ENCODE results near the gene RAPGEF6. TPM values are rescaled to one million over a fixed set of nuclear protein-coding genes. Genes with fewer than 3 reads are reported as not detected.
"Not testable (repeated sequence)": the region's sequence is repeated elsewhere in the genome, so short reads cannot be mapped to it uniquely, and the experiment has no call there.

The RAPGEF6 gene
- polyA plus RNA-seq, 12 donors, result 7.6 to 49.3 (median 10.9) TPM

DNA sequence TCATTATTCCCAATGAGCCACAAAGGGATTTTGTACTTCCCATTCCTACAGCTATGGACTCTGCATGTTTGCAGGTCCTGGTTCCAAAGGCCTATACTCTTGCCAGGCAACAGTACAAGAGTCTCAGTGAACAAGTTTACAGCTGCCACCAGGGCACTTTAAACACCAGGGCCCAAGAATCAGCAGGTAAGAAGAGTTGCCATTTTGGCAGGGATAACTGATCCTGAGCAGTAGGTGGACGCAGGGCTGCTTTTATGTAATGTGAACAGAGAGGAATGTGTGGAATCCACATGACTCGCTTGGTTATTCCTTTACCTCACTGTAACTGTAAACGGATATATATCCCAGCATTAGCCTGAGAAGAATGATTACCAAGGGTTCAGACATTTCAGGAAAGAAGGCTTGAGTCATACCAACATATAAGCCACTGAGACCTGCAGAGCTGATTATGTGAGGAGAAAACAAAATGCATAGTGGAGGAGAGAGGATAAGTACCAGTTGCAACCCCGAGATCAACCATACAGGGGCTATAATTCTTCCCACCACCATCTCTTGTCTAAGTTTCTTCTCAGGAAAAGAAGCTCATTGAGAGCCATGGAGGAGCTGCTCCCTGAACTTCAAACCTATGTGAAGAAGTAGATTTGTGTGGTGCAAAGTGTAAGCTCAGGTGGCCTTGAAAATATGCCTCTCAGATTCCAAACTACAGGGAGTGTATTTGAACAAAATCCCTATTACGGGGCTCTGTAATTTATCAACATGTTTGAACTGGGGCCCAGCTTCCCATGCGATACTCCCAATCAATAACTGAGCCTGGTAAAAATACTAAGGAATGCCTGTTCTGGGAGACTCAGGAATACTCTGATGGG is 24.6 kb downstream of the RAPGEF6 start:
- DNase-seq, result no peak

DNA sequence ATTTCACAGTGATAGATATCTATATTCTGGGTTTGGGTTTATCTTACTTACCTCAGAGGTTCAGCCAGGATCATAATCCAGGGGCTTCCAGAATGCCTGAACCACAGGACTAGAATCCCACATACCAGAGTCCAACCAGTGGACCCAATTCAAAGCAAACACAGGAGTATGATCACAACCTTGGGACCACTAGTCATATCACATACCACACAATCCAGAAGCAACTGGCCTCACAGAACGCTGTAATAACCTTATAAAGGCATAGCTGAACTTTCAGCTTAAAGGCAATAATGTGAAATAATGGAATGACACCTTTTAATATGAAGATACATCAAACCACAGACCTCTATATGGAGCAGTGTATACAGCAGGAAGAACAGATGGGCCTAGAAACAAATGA is 25.3 kb downstream of the RAPGEF6 start:
- no peak for DNase-seq

DNA sequence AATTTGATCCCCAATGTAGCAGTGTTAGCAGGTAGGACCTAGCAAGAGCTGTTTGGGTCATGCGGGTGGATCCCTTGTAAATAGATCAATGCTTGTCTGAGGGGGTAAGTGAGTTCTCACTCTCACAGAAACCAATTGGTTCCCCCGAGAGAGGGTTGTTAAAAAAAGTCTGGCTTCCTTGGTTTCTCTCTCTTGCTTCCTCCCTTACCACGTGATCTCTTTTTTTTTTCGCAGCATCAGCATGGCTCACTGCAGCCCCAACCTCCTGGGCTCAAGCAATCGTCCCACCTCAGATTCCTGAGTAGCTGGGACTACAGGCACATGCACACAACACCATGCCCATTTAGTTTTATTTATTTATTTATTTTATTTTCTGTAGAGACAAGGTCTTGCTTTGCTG is 26.4 kb downstream of the RAPGEF6 start:
- no peak for DNase-seq

DNA sequence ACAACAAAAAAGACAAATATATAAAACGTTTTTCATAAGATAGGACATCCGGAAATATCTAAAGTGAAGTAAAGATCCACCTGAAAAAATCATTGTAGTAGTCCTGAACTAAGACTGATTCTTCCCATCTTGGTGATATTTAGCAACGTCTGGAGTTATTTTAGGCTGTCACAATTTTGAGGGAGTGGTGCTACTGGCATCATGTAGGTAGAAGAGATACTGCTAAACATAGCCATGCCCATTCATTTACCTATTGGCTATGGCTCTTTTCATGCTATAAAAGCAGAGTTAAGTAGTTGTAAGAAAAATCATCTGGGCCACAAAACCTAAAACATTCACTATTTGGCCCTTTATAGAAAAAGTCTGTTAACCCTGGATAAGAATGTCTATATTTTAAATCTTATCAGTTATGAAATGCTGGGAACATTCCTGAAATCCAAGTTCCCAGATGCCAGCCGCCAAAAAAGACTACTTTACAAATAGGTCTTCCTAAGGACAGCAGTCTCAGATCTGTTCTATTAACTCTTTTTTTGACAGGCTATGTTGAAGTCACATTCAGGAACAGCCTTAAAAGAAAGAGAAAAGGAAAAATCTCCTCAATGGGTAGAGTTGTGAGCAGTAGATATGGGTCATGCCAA is 27.0 kb downstream of the RAPGEF6 start:
- DNase-seq, result no peak

DNA sequence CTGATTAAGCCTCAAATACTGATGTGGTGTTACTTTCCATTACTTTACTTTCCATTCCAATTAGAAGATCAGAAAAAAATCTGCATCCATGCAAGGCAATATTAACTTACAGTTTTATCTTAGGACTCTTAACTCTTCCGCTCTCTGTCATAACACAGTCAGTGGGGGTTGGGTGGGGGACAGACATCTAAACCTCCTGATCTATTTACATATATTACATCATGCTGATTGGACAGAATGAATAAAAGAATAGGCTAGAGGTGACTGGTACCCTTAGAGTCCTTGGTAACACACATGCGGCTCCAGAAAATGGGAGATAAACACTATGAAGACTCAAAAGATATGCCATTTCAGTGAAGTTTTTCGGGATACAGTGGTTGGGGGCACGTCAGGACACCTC is 27.6 kb downstream of the RAPGEF6 start:
- DNase-seq, result no peak

DNA sequence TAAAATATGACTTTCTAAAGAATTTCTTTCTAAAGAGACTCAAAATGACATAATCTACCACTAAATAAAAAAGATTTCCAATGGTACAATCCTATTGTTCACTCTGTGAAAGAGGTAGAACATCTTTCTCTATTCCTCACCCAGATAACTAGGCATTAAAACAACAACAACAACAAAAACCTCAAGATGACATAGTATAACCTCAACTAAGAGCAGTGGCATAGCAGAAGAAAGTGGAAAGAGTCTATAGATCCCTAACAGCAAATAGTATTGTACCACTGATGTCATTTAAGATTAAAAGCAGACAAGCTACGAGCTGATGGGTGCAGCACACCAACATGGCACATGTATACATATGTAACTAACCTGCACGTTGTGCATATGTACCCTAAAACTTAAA is 29.9 kb downstream of the RAPGEF6 start:
- DNase-seq, result no peak

DNA sequence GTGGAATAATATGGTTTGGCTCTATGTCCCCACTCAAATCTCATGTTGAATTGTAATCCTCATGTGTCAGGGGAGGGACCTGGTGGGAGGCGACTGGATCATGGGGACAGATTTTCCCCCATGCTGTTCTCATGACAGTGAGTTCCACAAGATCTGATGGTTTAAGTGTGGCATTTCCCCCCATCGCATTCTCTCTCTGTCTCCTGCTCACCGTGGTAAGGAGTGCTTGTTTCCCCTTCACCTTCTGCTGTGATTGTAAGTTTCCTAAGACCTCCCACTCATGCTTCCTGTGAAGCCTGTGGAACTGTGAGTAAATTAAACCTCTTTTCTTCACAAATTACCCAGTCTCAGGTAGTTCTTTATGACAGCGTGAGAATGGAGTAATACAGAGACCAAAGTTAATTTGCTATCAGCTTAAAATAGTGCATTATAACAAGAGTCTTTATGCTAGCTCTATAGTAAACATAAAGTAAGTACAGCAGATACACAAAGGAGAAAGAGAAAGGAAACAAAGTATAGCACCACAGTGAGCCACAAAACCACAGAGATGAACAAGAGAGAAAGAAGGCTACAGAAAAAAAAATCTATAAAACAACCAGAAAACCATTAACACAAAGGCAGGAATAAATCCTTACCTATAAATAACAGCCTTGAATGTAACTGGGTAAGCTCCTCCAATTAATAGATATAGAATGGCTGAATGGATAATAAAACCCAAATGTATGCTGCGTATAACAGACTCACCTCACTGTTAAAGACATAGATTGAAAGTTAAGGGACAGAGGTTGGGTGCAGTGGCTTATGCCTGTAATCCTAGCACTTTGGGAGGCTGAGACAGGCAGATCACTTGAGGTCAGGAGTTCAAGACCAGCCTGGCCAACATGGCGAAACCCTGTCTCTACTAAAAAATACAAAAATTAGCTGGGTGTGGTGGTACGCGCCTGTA is 39.7 kb downstream of the RAPGEF6 start:
- no peak for DNase-seq

DNA sequence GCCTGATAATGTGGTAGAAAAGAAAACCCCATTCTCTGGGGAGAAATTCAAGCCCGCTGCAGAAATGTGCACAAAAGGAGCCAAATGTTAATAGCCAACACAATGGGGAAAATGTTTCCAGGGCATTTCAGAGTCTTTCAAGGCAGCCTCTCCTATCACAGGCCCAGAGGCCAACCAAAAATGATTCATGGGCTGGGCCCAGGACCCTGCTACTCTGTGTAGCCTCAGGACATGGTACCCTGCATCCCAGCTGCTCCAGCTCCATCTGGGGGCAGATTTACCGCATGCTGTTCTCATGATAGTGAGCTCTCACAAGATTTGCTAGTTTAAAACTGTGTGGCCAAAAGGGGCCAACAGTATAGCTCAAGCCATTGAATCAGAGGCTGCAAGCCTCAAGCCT is 41.1 kb downstream of the RAPGEF6 start:
- no peak for DNase-seq

DNA sequence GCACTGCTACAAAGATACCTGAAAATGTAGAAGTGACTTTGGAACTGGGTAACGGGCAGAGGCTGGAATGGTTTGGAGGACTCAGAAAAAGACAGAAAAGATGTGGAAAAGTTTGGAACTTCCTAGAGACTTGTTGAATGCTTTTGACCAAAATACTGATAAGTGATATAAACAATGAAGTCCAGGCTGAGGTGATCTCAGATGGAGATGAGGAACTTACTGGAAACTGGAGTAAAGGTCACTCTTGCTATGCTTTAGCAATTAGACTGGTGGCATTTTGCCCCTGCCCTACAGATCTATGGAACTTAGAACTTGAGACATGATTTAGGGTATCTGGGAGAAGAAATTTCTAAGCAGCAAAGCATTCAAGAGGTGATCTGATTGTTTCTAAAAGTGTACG is 41.6 kb downstream of the RAPGEF6 start:
- not testable (repeated sequence) for DNase-seq

DNA sequence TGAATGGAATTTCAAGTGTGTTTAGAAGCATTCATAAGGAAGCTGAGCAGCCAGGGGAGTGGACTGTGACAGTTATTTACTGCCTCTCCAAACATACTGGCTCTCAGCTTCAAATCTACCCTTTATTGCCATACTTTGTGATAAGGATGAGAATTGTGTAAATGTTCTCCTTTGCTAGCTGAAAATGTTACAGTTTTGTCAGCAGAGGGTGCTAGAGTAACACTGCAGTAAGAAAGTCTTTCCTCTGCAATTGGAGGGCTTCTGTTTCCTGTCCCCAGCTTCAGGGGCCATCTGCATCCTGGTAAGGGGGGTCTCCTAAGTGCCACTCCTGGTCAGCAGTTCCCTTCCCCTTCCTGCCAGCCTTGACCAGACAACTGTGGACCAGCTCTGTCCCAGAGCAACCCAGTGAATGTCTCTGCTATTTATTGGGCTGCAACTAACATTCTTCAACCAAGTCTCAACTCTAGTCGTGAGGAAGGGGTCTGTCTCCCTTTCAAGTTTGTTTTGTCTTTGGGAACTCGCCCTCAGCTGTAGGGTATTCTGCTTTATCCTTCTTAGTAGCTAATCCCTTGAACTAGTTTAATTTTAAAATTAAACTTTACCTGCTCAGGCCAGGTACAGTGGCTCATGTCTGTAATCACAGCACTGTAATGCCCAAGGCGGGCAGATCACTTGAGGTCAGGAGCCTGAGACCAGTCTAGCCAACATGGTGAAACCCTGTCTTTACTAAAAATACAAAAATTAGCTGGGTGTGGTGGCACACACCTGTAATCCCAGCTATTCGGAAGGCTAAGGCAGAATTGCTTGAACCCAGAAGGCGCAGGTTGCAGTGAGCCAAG is 45.3 kb downstream of the RAPGEF6 start:
- DNase-seq, result peak; percentile 31

DNA sequence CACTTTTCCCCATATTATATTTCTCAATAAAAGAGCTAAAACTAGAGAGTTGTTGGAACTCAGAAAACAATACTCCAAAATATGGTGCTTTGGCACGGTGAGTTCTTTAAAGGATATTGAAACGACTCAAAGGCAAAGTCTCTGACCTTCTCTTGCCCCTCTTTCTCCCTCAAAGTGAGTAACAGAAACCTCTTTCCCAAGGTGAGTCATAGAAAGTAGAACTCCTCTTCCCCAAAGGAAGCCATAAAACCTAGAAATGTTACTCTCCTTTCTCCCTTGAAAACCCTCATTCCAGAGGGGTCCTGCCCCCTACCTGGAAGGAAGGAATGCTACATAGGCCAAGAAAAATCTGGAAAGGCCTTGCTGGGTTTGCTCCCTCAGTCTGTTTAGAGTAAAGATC is 47.5 kb downstream of the RAPGEF6 start:
- DNase-seq, result no peak

DNA sequence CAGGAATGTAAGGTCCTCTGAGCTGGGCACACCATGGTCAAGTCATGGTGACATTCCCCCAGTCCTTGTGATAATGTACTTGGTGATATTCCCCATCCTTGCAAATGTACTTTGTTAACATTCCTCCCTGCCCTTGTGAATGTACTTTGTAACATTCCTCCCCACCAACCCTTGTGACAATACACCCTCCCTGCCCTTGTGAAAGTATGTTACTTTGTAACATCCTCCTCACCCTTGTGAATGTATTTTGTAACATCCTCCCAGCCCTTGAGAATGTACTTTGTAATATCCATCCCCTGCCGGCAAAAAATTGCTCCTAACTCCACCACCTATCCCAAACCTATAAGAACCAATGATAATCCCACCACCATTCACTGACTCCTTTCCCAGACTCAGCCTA is 53.3 kb downstream of the RAPGEF6 start:
- no peak for DNase-seq

DNA sequence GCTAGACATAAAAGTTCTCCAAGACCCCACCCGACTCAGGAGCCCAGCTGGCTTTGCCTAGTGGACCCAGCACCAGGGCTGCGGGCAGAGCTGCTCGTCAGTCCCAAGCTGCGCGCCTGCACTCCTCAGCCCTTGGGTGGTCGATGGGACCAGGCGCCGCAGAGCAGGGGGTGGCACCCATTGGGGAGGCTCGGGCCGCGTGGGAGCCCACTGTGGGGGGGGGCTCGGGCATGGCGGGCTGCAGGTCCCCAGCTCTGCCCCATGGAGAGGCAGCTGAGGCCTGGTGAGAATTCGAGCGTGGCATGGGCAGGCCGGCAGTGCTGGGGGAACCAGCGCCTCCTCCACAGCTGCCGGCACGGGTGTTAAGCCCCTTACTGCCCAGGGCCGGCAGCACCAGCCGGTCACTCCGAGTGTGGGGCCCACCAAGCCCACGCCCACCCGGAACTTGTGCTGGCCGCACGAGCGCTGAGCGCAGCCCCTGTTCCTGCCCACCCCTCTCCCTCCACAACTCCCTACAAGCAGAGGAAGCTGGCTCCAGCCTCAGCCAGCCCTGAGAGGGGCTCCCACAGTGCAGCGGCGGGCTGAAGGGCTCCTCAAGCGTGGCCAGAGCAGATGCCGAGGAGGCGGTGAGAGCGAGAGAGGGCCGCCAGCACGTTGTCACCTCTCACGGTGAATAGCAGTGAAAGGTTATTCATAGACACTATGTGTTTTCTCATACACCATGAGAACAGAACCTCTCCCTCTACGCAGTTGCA is 54.9 kb downstream of the RAPGEF6 start:
- no peak for DNase-seq

DNA sequence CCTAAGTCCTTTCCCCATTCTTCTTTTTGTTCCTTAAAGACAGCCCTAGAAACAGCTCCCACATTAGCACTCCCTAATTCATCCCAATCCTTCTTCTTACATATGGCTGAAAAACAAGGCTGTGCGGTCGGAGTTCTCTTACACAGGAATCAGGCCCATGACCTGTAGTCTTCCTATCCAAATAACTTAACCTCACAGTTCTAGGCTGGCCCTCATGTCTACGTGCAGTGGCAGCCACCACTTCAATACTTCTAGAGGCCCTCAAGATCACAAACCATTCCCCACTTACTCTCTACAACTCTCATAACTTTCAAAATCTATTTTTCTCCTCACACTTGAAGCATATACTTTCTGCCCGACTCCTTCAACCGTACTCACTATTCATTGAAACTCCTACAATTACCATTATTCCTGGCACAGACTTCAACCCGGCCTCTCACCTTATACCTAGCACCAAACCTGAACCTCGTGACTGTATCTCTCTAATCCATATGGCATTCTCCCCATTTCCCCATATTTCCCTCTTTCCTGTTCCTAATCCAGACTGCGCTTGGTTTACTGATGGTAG is 59.3 kb downstream of the RAPGEF6 start:
- DNase-seq, result no peak

DNA sequence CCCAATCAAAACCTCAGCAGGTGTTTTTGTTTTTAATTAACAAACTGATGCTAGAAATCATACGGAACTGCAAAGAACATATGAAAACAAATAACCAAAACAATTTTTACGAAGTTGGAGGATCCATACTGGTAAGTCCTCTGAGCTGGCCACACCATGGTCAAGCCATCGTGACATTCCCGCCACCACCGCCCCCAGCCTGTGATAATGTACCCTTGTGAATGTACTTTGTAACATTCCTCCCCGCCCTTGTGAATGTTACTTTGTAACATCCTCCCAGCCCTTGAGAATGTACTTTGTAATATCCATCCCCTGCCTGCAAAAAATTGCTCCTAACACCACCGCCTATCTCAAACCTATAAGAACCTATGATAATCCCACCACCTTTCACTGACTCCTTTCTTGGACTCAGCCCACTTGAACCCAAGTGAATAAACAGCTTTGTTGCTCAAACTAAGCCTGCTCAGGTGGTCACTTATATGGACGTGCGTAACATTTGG is 63.3 kb downstream of the RAPGEF6 start:
- DNase-seq, result no peak

DNA sequence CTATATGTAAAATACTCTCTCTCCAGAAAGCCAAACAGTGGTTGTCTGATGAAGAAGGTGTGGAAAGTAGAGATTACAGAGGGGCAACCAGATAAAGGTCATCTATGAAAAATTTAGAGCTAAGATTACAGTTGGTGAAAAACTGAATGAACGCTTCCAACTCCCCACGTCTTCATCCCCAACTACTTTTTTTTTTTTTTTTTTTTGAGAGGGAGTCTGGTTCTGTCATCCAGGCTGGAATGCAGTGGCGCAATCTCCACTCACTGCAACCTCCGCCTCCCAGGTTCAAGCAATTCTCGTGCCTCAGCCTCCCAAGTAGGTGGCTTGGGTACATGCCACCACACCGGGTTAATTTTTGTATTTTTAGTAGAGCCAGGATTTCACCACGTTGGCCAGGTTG is 64.3 kb downstream of the RAPGEF6 start:
- DNase-seq, result no peak

DNA sequence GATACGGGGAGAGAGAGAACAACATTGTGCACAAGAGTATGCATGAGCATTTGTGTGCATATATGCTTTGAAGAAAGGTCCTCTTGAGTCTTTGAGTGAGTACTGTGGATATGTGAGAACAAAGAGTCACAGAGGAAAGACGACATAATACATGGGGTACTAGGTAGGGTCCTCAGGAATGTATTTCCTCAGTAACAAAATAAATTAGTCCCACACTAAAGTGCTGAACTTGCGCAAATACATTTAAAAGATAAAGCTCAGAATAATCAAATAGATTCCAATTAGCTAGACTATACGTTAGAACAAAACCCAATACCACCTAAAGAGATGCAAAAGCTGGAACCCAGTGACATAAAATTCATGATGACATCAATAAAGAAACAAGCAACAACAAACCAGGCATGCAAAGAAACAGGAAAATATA is 70.8 kb downstream of the RAPGEF6 start:
- DNase-seq, result no peak

DNA sequence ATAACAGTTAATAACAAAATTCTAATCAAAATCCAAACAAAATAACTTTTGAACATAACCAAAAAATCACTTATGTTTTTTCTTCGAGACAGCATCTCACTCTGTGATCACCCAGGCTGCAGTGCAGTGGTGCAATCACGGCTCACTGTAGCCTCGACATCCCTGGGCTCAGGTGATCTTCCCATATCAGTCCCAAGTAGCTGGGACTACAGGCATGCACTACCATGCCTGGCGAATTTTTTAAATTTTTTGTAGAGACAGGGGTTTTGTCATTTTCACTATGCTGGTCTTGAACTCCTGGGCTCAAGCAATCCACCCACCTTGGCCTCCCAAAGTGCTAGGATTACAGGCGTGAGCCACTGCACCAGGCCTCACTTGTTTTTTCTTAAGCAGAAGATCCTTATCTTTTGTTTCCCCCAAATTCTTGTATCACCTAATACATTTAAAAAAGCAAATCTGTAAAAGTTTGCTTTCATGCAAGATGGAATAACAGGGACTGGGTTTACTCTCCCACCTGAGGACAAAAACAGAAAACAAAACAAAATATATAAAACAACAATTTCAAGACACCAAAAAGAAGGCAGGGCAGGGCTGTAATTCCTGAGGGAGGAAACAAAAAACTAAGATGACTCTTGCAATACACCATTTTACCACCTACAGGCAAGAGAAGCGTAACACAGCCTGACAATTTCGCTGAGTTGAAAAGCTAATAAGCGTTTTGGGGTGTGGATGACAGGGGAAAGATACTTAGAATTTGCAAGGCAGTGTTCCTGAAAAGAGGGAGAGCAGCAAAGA is 71.4 kb downstream of the RAPGEF6 start:
- no peak for DNase-seq

DNA sequence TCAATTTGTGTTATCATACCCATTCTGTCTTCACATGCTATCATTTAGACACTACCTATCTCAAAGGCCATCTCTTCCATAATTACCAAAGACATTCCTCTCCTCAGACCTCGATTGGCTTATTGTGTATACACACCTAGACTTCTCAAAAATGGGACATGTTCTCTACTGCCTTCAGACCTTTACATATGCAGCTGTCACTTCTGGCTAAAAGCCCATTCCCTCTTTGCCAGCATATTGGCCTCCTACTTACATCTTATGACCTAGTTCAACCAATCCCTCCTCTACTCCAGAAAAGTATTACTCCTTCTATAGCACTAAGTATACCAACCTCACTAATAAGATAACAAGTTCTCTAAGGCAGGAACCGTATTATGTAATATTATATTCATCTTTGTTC is 84.4 kb downstream of the RAPGEF6 start:
- DNase-seq, result no peak
